PC-9 (cell line): ENCODE measurements around the gene SIGLEC11.

ENCODE experiments used
- CTCF ChIP-seq: fragments of 200-600 bp; sonication (generic); conservative IDR thresholded peaks from 2 replicates; pipeline ENCODE4 v1.6.1; 2017; ENCODE audit warnings: mixed run types, antibody characterized with exemption, mild to moderate bottlenecking, moderate library complexity
- EZH2 ChIP-seq: fragments of 200-600 bp; sonication (generic); IDR thresholded peaks from 2 replicates; pipeline ENCODE4 v1.8.0; 2017; ENCODE audit warnings: antibody characterized with exemption, low read depth

GRCh38 chr19:49952479-49952836 is 8.5 kb downstream of the SIGLEC11 start:
- TF ChIP-seq CTCF (no peak), EZH2 (no peak)
